Measurements from ENCODE around the gene ATP10D. TPM values are rescaled to one million over a fixed set of nuclear protein-coding genes. Genes with fewer than 3 reads are reported as not detected.

ATP10D gene
- total RNA-seq, 1 donor from 2014 or later = 25.3 TPM

GRCh38 chr4:47463235-47463956 is 21.7 kb upstream of the ATP10D start, which contains the start of gene COMMD8:
Gene COMMD8, minus strand, starts transcription at chr4:47463702. Its CDS starts 51 bp downstream, at chr4:47463651.
- no peaks in the 10 kb centered on the region for H3K27me3 ChIP-seq
- intact Hi-C loops (cut with DNase I) = no loop called here
- TF ChIP-seq CTCF (IDR thresholded peaks at IDR 0.05) = peak in 2 of 3 experiments; percentile 22 to 28
- TF ChIP-seq POLR2AphosphoS5 (IDR thresholded peaks at IDR 0.05; ENCODE audit: insufficient read depth in 1 of 2, low read depth in 1 of 2) = peak; percentile 90 to 93
- TF ChIP-seq POLR2A (IDR thresholded peaks at IDR 0.05) = peak in 1 of 2 donors; percentile 47
- H3K36me3 ChIP-seq = peaks cover 0 to 5% of the 10 kb centered on the region in 2 donors
- peak within 1 kb of the TSS; percentile 92 for H3K27ac ChIP-seq
- no peaks in the 10 kb centered on the region for H3K9me3 ChIP-seq
- peak in 1 of 2 donors; percentile 96 for DNase-seq (ENCODE audit: extremely low spot score in 2 of 2)
- H3K4me3 ChIP-seq = peak within 1 kb of the TSS; percentile 94 to 96
- peaks cover 9% of the 10 kb centered on the region for H3K4me1 ChIP-seq

GRCh38 chr4:47465004-47465403 is 20.1 kb upstream of the ATP10D start:
- TF ChIP-seq POLR2A (IDR thresholded peaks at IDR 0.05) (no peak), CTCF (IDR thresholded peaks at IDR 0.05) (no peak), POLR2AphosphoS5 (IDR thresholded peaks at IDR 0.05; ENCODE audit: insufficient read depth in 1 of 2, low read depth in 1 of 2) (no peak)
- Histone ChIP-seq H3K27ac (no peak overlapping the region), H3K27me3 (no peaks in the 10 kb centered on the region), H3K4me1 (peaks cover 9% of the 10 kb centered on the region), H3K36me3 (no peaks in the 10 kb centered on the region), H3K9me3 (no peaks in the 10 kb centered on the region), H3K4me3 (no peak overlapping the region)
- no peak for DNase-seq (ENCODE audit: extremely low spot score in 2 of 2)
- intact Hi-C loops (cut with DNase I) = no loop called here

GRCh38 chr4:47466056-47466785 is 18.9 kb upstream of the ATP10D start:
- Histone ChIP-seq H3K27ac (no peak overlapping the region), H3K4me3 (no peak overlapping the region), H3K36me3 (no peaks in the 10 kb centered on the region), H3K4me1 (peaks cover 9% of the 10 kb centered on the region), H3K27me3 (no peaks in the 10 kb centered on the region), H3K9me3 (no peaks in the 10 kb centered on the region)
- intact Hi-C loops (cut with DNase I) = no loop called here
- TF ChIP-seq CTCF (IDR thresholded peaks at IDR 0.05) (no peak), POLR2A (IDR thresholded peaks at IDR 0.05) (no peak), POLR2AphosphoS5 (IDR thresholded peaks at IDR 0.05; ENCODE audit: insufficient read depth in 1 of 2, low read depth in 1 of 2) (no peak)
- DNase-seq (ENCODE audit: extremely low spot score in 2 of 2) = no peak

- no peak for TF ChIP-seq POLR2AphosphoS5 (IDR thresholded peaks at IDR 0.05; ENCODE audit: insufficient read depth in 1 of 2, low read depth in 1 of 2)
- no peak for TF ChIP-seq POLR2A (IDR thresholded peaks at IDR 0.05)
- no peak for TF ChIP-seq CTCF (IDR thresholded peaks at IDR 0.05)
- no peak for DNase-seq (ENCODE audit: extremely low spot score in 2 of 2)
- H3K9me3 ChIP-seq = no peaks in the 10 kb centered on the region
- H3K27ac ChIP-seq = no peak overlapping the region
- H3K4me1 ChIP-seq = no peaks in the 10 kb centered on the region
- H3K4me3 ChIP-seq = no peak overlapping the region
- H3K36me3 ChIP-seq = no peaks in the 10 kb centered on the region
- no peaks in the 10 kb centered on the region for H3K27me3 ChIP-seq
- intact Hi-C loops (cut with DNase I) = no loop called here
Measured at GRCh38 chr4:47468706-47469365, 16.2 kb upstream of the ATP10D start.
